GM19372 (cell line): Measurements from ENCODE around the gene ASTN1.
A peak's percentile ranks its signal among the peaks of the same experiment; 100 is the strongest.

Experiments used
- ATAC-seq: cut with Tn5 transposase; IDR thresholded peaks from one replicate; pipeline ENCODE4 v1.9.1; 2021; ENCODE audit warnings: mild to moderate bottlenecking, low read depth, moderate library complexity; ENCODE audit not compliant: unreplicated experiment

Gene ASTN1

DNA sequence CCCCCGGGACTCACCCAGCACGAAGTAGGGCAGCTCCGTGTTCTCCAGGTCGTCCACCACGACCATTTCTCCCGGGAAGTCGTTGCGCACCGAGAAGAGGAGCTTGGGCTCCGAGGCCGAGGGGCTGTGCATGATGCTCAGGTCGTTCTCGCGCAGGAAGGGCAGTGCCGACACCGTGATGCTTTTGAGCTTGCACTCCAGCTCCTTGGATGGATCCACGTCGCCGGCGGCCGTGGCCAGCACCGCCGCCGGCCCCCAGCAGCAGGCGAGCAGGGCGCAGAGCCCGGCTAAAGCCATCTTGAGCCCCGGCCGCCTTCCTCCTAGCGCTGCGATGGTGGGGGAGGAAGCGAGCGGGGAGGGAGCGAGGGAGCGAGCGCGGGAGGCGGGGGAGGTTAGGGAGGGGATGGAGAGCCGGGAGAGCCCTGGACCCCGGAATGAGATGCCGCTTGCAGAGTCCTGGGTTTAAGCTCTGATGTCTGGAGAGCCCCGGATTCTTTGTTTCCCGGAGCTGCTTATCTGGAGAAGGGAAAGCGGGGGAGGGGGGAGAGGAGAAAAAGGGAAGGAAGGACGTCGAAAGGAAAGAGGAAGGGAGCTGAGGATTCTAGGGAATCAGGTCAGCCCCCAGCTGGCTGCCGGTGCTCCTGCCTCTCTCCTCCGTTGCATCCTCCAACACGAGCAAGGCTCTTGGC lies at the start of gene ASTN1:
Gene ASTN1 (minus strand): TSS at position 333 of the 689 bp plus-strand sequence. CDS start 36 bp downstream, at position 297.
- ATAC-seq: no peak

DNA sequence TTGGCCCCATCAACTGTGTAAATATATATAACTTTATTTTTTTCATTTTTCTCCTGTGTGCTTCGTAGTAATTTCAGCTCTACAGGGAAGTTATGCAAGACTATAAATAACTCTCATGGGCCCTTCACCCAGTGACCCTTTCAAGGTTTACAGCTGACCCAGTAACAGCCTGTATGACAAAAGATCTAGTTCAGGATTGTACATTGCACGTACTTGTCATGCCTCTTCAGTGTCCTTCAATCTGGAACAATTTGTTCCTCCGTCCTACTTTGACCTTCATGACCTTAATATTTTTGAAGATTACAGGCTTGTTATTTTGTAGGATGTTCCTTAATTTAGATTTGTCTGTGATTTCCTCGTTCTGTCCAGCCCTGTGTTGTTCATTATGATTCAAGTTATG lies 46.7 kb upstream of the ASTN1 start:
- no peak for ATAC-seq

DNA sequence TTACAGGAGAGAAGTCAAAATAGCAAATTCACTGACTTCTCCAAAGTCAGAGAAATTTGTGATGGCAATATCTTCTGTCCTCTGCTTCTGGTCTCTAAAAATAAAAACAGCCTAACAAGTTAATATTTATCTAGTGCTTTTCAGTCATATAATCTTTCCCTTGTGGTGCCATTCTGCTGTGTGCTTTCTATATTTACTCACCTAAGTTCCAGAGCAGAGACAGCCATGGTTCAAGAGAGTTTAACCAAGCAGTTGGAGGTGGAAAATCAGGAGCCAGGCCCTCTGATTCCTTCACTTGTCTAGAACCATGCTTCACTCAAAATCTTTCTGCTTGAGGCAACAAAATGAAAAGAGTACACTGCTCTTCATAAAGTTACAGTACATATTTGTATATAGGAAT lies 45.6 kb upstream of the ASTN1 start:
- ATAC-seq: no peak

DNA sequence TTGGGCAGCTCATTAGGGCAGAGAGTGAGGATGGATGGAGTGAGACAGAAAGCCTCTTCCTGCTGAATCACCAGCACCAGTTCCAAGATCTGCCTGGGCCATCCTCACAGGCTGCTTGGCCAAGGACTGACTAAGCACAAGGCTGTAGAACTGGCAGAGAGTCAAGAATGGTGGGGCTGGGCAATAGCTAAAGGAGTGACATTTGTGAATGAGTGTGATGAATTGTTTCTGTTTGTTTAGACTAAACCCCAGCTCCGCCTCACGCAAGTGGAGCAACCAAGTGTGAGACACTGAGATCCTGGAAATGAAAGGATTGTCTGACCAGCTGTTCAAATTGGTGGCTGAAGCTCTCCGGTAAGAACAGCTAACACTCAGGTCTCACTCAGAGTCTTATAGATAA lies 44.8 kb upstream of the ASTN1 start:
- ATAC-seq: no peak

DNA sequence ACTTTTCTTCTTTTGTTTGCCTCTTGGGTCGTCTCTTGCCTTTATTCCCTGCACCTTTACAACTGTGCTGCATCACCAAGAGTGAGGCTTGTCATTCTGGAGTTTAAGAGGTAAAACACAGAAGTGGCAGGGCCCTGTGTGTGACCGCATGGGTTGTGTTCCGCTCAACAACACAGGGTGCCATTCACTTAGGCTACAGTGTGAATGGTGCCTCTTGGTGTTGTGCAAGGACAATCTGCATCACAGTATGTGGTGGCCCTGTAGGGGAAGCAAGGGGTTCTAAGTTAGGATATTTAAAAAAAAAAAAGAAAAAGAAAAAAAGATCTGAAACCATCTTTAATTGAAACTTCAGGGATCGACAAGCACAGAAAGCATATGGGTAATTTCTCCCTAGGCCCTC lies 44.4 kb upstream of the ASTN1 start:
- no peak for ATAC-seq

DNA sequence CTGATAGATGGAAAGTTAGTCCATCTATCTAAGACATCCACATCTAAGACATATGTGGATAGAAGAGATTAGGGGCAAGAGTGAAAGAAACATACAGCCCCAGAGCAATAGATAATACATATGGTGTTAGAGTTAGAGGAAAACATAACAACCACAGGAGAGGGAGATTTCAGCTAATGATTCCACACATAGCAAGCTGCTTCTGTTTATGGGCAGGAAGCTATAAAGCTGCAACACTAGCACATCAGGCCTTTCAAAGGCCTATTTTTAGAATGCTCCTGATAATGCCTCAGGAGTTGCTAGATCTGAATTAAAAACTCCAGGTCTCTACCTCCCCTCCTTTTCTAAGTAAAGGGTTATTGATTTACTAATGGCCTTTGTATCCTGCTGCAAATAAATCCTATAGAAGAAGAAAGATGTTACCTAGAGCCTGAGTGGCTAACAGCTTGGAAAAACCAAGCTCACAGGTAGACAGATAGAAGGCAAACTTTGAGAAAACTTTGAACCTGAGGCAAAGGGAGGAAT lies 42.4 kb upstream of the ASTN1 start:
- no peak for ATAC-seq

DNA sequence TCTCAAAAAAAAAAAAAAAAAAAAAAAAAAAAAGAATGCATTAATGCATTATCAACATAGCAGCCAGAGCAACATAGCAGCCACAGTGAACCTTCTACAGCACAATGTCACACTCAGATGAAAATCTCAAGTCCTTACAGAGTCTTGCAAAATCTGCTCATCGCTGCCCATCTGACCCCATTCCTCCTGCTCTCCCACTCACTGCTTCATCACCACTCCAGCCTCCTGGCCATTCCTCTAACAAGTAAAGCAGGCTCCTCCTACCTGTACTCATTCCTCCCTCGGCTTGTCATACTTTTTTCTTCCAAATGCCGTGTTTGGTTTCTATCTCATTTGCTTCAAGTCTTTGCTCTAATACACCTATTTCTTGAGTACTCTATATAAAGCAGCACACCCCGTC lies 35.8 kb upstream of the ASTN1 start:
- ATAC-seq: no peak

DNA sequence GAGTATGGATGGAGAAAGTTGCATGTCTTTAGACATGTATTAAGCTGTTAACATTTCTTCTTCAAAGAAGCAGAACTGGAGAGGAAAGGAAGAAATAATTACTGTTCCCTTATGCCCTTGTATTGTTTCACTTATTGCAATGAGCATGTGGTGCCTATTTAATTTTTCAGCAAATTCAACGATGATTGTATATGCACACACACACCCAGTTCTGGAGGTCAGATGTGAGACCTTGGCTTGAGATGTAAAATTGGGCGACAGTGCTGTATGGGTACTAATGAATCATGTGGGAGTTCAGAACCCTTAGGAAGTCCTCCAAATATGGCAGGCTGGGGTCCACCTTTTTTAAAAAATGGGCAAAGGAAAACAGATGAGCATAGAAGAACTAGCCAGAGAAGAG lies 33.7 kb upstream of the ASTN1 start:
- ATAC-seq: no peak

DNA sequence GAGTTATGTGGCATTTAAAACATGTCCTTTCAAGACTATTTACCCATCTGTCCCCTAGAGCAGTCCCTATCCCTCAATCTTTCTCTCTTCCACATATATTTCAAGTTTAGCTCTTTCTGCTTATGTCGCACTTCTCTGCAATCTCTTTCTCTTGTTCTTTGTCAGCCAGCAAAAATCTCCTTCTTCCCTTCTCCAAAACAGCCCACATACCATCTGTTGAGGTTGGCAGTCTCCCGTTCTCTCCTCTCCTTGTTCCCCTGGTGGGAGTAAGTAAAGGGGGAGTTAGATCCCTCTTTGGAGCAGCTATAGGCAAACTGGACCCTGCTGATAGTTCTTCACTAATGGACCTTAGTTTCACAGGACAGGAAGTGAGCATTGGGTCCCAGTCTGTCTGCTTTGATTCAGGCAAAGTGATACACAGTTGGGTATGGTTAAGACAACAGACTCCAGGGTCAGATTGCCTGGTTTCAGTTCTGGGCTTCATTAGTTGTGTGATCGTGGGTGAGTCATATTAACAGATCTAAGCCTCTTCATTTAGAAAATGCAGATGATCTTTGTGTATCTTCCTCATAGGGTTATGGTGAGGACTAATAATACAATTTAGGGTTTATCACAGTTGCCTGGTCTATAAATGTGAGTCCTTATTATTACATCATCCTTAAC lies 25.9 kb upstream of the ASTN1 start:
- no peak for ATAC-seq

DNA sequence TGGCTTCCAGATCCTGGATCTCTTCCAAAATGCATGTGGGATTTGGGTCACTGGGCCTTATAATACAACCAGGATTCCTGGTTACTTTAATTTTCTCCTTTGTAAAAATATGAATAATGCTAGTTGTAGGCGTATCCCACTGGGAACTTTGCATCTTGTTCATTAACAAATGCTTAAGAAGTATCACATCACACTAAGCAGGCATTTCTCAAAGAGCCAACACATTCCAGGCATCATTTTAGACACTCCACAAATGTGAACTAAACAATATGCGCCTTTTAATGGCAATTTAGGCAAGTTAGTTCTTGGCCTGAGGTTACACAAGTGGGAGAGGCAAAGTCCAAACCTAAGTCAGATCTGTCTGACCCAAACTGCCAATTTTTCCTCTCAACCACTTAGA lies 22.1 kb upstream of the ASTN1 start:
- no peak for ATAC-seq

DNA sequence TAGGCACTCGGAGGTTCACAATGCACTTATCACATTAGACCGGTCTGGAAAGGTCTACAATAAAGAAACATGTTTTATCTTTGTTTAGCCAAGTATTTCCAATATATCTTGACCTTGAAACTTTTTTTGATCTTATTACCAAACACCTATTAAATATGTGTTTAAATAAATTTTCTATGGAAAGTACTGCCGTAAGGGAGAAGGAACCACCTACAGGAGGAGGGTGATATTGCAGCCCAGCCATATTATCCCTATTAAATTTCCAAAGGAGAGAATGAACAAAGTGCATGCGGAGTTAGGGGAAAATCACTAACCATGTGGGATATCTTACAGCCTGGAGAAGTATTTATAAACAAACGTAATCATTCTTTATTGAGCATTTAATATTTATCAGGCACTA lies 20.7 kb upstream of the ASTN1 start:
- ATAC-seq: no peak

DNA sequence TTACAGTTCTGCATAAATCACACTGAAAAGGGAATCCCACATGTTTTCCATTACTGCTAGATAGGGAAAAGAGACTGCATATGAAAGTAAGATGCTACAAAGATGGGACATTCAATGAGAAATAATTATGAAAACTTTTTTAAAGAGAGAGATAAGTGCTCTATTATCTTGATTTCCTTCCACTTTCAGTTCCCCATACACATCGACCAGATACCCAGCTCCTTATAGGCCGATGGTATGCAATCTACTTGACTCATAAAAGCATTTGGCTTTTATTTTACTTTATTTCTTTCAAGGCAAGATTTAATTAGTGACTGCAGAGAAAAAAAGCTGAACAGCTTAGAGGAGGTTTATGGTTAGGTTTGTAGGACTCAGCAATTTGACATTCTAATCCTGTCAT lies 19.3 kb upstream of the ASTN1 start:
- ATAC-seq: no peak

DNA sequence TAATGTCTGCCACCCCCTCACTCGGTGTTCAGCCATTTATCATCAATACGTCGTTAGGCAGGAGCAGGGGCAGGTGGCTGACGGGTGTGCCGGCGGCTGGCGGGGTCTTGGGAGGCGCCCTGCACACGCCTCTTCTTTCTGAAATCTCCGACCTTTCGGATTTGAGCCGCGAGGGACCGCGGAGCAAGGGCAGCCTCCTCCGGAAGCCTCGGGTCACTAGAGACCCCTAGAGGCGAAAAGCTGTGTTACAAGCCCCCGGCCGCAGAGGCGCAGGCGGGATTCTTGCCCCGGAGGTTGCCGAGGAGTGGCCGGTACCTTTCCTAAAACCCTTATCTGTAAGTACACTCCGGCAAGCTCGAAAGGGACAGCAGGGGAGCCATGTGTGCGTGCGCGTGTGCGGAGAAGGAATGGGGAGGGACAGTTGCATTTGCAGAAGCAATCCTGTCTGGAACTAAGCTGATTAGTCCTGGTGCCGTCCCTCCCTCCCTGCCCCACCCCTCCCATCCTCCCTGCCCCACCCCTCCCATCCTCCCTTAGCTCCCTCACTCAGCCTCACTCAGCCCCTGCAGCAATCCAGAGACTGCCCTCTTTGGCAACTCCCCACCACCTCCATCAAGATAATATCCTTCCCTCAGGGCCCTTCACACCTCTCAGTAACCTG lies 17.2 kb upstream of the ASTN1 start:
- peak; percentile 80 for ATAC-seq

DNA sequence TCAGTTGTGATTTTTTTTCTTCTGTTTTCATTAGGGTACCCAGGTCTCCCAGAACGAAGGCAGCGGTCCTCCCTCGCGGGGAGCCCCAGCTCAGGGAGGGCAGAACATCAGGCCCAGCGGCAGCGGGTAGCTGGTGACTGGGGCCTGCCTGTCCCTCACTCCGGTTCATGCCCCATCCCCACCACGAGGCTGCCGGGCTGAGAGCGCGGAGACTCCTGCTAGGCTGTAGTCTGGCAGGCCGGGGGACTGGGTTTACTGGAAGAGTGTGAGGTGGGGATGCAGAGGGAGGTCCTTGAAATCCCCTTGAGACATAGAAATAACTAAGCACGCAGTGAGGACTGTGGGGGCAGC lies 16.7 kb upstream of the ASTN1 start:
- ATAC-seq: peak; percentile 11

DNA sequence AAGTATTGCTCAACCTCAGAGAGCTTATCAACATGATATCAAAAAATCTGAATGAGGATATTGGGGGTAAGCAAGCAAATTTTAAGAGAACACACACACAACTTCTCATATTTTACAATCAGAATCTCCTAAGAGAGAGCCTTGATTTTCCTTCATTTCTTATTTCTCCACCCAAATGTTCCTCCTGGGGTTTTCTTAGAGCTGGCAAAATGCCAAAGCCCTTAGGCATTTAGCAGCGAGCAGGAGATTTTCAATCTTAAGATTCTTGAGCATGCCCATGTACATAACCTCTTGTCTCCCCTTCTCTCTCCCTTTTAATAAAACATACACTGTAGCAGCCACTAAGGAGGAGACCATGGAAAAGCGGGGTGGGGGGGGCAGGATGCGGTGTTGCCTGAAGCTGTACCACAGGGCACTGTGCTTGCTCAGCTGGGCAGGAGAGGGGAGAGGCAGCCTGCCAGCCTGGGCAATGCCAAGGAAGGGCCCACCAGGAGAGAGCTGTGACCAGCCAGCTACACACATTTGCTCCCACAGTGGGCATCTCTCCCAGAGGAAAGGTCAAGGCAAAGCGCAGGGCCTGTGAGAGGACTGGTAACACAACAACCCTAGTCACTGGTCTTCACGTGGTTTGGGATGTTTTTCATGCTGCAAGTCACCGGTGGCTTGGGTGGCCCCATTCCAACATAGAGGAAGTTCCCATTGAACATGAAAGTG lies 10.6 kb upstream of the ASTN1 start:
- no peak for ATAC-seq

DNA sequence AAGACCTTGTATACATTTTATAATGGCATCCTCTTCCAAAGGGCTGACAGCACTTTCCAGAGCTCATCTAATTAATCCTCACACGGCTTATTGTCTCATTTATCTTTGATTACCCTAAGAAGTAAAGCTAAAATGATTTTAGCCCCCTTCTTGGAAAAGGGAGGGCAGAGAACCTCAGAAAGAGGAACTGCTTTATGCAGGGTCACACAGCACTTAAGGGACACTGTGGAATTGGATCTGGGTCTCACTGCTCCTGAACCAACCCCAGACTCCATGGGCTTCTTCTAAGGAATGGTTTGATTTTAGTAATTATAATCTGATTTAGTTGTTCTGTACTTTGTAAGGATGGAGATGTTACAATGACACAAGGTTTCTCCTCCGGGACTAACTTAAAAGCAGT lies 9.5 kb upstream of the ASTN1 start:
- ATAC-seq: no peak

DNA sequence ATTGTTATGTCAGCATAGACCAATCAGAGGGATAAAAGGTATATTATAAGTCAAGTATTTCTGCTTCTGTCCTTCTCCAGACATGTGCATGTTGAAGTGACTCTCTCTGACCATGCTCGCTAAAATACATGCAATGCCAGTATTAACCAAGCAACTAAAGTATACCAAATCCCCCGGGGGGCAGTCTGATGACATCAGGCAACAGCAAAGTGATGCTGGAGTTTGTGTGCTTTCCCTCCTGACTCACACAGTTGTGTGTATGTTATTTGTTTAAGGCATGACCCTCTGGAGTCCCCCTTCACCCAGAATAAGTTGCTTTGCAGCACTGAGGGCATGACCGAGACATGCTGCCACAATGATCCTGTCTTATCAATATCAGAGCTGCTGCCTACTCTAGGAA lies 8.4 kb upstream of the ASTN1 start:
- ATAC-seq: no peak

DNA sequence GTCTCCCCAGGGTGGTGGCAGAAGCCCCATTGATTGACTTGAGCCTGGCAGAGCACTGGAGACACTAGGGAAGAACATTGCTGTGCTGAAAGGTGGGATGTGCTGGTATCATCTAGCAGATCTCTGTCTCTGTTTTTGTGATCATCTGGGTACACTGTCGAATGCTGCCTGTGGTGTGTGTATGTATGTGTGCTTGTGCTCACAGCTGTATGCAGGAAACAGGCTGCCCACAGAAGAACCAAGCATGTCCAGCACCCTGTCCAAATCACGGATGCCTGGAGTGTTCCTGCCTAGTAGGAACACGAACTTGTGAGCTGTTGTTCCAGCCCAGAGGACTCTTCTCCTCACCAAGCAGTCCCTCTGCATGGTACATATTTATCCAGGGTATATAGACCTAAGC lies 7.8 kb upstream of the ASTN1 start:
- no peak for ATAC-seq

DNA sequence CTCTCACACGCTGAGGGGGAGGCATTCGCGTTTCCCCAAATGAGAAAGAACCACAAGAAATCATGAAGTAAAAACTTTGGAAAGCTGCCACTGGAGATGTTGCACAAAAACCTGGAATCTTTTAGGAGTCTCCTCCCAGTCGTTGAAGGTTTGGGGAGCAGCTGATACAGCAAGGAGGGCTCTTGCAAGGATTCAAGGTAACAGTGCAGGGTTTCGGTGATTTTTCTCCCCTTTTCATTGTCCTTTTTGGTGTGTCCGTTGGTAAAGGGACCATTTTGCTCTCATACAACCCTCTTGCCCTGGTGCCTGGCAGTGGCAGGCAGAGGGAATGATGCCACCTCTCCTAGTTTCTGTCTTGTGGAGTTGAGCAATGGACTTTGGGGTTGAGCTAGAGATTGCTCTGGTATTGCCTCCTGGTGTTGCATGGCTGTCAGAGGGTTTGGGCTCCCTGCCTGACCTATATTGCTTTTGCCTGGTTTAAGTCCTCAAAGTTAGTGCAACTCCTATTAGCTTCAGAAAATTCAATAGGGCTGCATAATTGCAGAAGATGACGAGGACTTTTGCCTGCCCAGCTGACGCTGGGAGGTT lies 7.1 kb upstream of the ASTN1 start:
- no peak for ATAC-seq

DNA sequence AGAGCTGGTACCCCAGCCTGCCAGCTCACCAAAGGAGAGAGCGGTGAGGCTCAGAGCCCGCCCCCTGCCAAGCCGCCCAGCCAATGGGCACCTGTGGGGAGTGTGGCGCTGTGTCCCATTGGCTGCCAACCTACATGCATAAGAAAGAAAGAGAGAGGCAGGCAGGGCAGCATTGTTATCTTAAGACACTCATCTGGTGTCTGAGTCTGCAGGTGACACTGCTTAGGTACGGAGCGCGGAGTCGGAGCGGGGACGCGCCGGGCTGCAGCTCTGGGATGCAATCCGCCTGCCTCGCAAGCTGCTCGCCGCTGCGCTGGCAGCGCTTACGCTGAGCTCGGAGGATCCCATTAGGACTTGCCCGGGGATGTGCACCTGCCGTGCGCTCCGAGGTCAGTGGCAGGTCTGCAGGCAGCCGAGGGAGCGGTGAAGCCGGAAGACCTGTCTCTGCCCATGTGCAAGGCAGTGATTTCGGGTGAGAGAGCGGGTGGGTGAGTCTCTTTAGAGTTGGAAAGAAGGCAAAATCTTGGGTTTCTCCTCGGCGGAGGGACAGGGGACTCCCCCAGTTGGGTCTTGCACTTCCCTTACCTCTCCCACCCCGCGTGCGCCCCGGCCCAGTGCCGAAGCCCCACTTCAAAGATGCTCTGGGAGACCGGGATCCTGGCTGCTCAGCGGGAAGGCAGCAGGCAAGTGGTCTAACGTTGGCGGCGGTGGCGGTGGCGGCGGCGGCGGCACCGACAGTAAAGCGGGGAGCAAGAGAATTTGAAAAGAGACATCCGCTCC lies 6.4 kb upstream of the ASTN1 start, which contains the start of gene BRINP2:
Gene BRINP2 (plus strand): TSS at position 203 of the 780 bp plus-strand sequence. CDS start 58,919 bp downstream, outside the sequence.
- peak; percentile 64 for ATAC-seq
